CD4-positive, alpha-beta T cell treated with Interferon alpha-2 for 1 hour (primary cell): Measurements from ENCODE around the gene RBM38.
A peak's percentile ranks its signal among the peaks of the same experiment; 100 is the strongest.
"Not testable (repeated sequence)": the region's sequence is repeated elsewhere in the genome, so short reads cannot be mapped to it uniquely, and the experiment has no call there.

Source experiments
- DNase-seq, 2 donors: peaks; one replicate each; pipeline ENCODE4 v3.0.0-alpha.2; 2020 to 2022

The RBM38 gene

GRCh38 chr20:57419479-57419878 is 28.3 kb downstream of the RBM38 start:
- not testable (repeated sequence) for DNase-seq

GRCh38 chr20:57420571-57421252 is 29.5 kb downstream of the RBM38 start:
- DNase-seq = no peak

GRCh38 chr20:57421253-57422220 is 30.3 kb downstream of the RBM38 start:
- no peak for DNase-seq

- DNase-seq = no peak
Observed at GRCh38 chr20:57422254-57422653, 31.1 kb downstream of the RBM38 start.

- no peak for DNase-seq
Observed at GRCh38 chr20:57425150-57426013, 34.2 kb downstream of the RBM38 start.

- DNase-seq = no peak
Observed at GRCh38 chr20:57426271-57426689, 35.1 kb downstream of the RBM38 start.

GRCh38 chr20:57426831-57427230 is 35.6 kb downstream of the RBM38 start:
- DNase-seq = no peak

GRCh38 chr20:57428324-57429158 is 37.3 kb downstream of the RBM38 start:
- no peak for DNase-seq

- no peak for DNase-seq
Observed at GRCh38 chr20:57429159-57429496, 37.9 kb downstream of the RBM38 start.

GRCh38 chr20:57429580-57430200 is 38.5 kb downstream of the RBM38 start:
- peak in 1 of 2 donors; percentile 68 for DNase-seq

- DNase-seq = not testable (repeated sequence)
Observed at GRCh38 chr20:57430201-57430596, 39.0 kb downstream of the RBM38 start.

- DNase-seq = no peak
Observed at GRCh38 chr20:57431539-57431835, 40.3 kb downstream of the RBM38 start.

GRCh38 chr20:57432480-57432861 is 41.3 kb downstream of the RBM38 start:
- DNase-seq = no peak

GRCh38 chr20:57432862-57433491 is 41.8 kb downstream of the RBM38 start:
- peak; percentile 72 to 81 for DNase-seq

- DNase-seq = peak; percentile 45 to 50
Observed at GRCh38 chr20:57433657-57434389, 42.6 kb downstream of the RBM38 start.

GRCh38 chr20:57434390-57434700 is 43.1 kb downstream of the RBM38 start:
- no peak for DNase-seq

- DNase-seq = no peak
Observed at GRCh38 chr20:57435105-57435497, 43.9 kb downstream of the RBM38 start.

GRCh38 chr20:57435498-57436222 is 44.5 kb downstream of the RBM38 start:
- peak; percentile 45 to 56 for DNase-seq

GRCh38 chr20:57436223-57436545 is 45.0 kb downstream of the RBM38 start:
- no peak for DNase-seq

- DNase-seq = no peak
Observed at GRCh38 chr20:57437267-57437666, 46.1 kb downstream of the RBM38 start.
